ENCODE data around the gene MFSD2A. TPM values are rescaled to one million over a fixed set of nuclear protein-coding genes. Genes with fewer than 3 reads are reported as not detected.

MFSD2A gene
- total and polyA plus RNA-seq, 9 of the 15 experiments (the other 6 are each of a cell fraction or from before 2014, with no cell fraction given): 0.06 to 0.40 (median 0.15) TPM; not detected in 4

DNA sequence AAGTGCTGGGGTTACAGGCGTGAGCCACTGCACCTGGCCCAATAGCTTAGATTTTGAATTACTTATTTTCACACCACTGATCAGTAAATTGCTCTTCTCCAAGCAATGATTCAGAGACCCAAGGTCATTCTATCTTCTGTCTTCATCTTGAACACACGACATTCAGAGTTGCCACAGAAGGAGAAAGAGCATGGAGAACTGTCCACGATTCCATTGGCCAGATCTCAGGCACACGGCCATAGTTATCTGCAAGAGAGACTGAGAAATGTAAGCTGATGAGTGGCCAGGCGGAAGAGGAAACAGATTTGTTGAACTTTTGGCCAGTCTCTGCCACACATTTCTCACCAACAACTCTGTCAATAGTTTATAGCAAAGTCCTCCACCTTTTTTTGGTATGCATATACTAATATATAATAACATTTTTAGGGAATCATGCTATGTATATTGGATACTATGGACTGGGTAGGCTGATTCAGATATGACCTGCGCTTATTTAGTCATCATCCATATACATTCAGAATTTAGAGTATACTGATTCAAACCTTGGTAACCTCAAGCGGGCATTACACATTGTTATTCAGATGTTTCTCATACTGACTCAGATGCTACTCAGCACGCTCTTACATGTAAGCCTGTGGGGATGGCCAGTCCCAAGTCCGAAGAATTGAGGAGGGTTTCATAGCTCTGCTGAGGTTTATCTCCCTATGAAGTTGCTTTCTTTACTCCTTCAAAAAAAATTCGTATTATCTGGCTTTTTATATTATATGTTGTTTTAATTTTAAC is 60.1 kb downstream of the MFSD2A start:
- H3K27ac ChIP-seq (ENCODE audit: extremely low read depth, low read depth, low read length): no peak overlapping the region
- BruUV-seq (replicated peaks): no TSS peak
- no peaks in the 10 kb centered on the region for H3K9me1 ChIP-seq (ENCODE audit: control insufficient read depth, insufficient read depth, low read length)
- DNase-seq (ENCODE audit: extremely low read depth in 1 of 4, low spot score in 3 of 4): no peak
- 21% methylated on average over 10 of the region's 10 CpGs for WGBS (ENCODE audit: insufficient coverage, low coverage, missing lambda C conversion rate)
- FAIRE-seq: no peak
- H3K9ac ChIP-seq (ENCODE audit: insufficient read depth in 1 of 2, low read depth in 2 of 2, low read length in 2 of 2): no peak overlapping the region
- TF ChIP-seq FOSL1 (tag; conservative IDR thresholded peaks at IDR 0.05) (peak; percentile 69), NR2C2 (CRISPR knock-in tag; IDR thresholded peaks at IDR 0.05) (no peak), NR2C2 (tag; IDR thresholded peaks at IDR 0.05) (peak; percentile 30; the same call in 1 of the 2 replicates), RCOR1 (IDR thresholded peaks at IDR 0.05; ENCODE audit: borderline replicate concordance in 1 of 2, low read depth in 2 of 2, low read length in 2 of 2) (0 out of 4 replicates have a peak, but pooled peaks of 1 of the 2 experiments have one; percentile 5), ESRRA (IDR thresholded peaks at IDR 0.05; ENCODE audit: borderline replicate concordance, low read depth) (peak; percentile 59), ZNF347 (CRISPR knock-in tag; IDR thresholded peaks at IDR 0.05; ENCODE audit: low read depth) (no peak), ZBTB17 (CRISPR knock-in tag; IDR thresholded peaks at IDR 0.05) (no peak), GABPA (tag; conservative IDR thresholded peaks at IDR 0.05; ENCODE audit: low read depth) (0 out of 2 replicates have a peak, but pooled peaks have one; percentile 23), ZNF589 (CRISPR knock-in tag; IDR thresholded peaks at IDR 0.05; ENCODE audit: low read depth) (0 out of 2 replicates have a peak, but pooled peaks have one; percentile 44)
- TF ChIP-seq, protein P1, sequence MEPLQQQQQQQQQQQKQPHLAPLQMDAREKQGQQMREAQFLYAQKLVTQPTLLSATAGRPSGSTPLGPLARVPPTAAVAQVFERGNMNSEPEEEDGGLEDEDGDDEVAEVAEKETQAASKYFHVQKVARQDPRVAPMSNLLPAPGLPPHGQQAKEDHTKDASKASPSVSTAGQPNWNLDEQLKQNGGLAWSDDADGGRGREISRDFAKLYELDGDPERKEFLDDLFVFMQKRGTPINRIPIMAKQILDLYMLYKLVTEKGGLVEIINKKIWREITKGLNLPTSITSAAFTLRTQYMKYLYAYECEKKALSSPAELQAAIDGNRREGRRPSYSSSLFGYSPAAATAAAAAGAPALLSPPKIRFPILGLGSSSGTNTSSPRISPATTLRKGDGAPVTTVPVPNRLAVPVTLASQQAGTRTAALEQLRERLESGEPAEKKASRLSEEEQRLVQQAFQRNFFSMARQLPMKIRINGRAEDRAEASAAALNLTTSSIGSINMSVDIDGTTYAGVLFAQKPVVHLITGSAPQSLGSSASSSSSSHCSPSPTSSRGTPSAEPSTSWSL (CRISPR knock-in tag; IDR thresholded peaks at IDR 0.05; ENCODE audit: borderline replicate concordance): no peak
- TF ChIP-seq, protein P2, sequence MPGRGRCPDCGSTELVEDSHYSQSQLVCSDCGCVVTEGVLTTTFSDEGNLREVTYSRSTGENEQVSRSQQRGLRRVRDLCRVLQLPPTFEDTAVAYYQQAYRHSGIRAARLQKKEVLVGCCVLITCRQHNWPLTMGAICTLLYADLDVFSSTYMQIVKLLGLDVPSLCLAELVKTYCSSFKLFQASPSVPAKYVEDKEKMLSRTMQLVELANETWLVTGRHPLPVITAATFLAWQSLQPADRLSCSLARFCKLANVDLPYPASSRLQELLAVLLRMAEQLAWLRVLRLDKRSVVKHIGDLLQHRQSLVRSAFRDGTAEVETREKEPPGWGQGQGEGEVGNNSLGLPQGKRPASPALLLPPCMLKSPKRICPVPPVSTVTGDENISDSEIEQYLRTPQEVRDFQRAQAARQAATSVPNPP (IDR thresholded peaks at IDR 0.05; ENCODE audit: borderline replicate concordance, insufficient read depth, insufficient read length): no peak
- no peak overlapping the region for H3K4me3 ChIP-seq
- H3K9me3 ChIP-seq (replicated peaks; ENCODE audit: control insufficient read depth, insufficient read depth, low read depth, low read length): no peaks in the 10 kb centered on the region
- in situ Hi-C loops (cut with MboI): no loop called here
- POLR2A ChIA-PET: interaction anchor here (0.7 to 1.4 kb wide), 7 partner anchors 8 to 23 kb away, joined by 3 to 6 read pairs (median 3); no protein-coding TSS in a partner anchor
- H3K36me3 ChIP-seq (ENCODE audit: control insufficient read depth, insufficient read depth, low read length): no peaks in the 10 kb centered on the region
- peak; percentile 66 for ATAC-seq
- H3K4me1 ChIP-seq (replicated peaks in 1 of 2; ENCODE audit: control insufficient read depth in 2 of 2, insufficient read depth in 2 of 2, low read length in 2 of 2): peaks cover 0 to 6% of the 10 kb centered on the region in 2 experiments; a peak in 1 of 5 replicates
- H3K27me3 ChIP-seq (ENCODE audit: control insufficient read depth in 2 of 2, insufficient read depth in 2 of 2, low read length in 2 of 2): no peaks in the 10 kb centered on the region; a peak in 1 of 5 replicates
- no peak overlapping the region for H3K4me2 ChIP-seq (ENCODE audit: insufficient read depth, low read length)
- H3K79me2 ChIP-seq (ENCODE audit: control insufficient read depth, insufficient read depth, low read length): no peaks in the 10 kb centered on the region
- no peak overlapping the region for H2AFZ ChIP-seq (ENCODE audit: low read depth, low read length)
- CTCF ChIA-PET (ENCODE audit: low intra/inter-chr PET ratio): no interaction called here
- intact Hi-C loops (cut with micrococcal nuclease): no loop called here
- no peaks in the 10 kb centered on the region for H4K20me1 ChIP-seq (replicated peaks; ENCODE audit: control insufficient read depth, insufficient read depth, low read length)

All from K562 (cell line).